Thyroid gland (tissue), 4 donors: Measurements from ENCODE around the gene HAO2.

Experiments used
- POLR2A ChIP-seq, 2 donors: fragments of 450-650 bp; IDR thresholded peaks; one replicate each; pipeline ENCODE4 v1.6.1; 2017; ENCODE audit warnings: antibody characterized with exemption in 2 of 2, mild to moderate bottlenecking in 2 of 2, moderate library complexity in 1 of 2
- TF ChIP-seq, protein P1 (sequence below), 6 experiments: fragments of 200-600 bp in 3 of 6; fragments of 450-650 bp in 3 of 6; sonication (generic) in 3 of 6; IDR thresholded peaks; one replicate each; pipeline ENCODE4 v1.5.1; 2016 to 2019; ENCODE audit warnings: antibody characterized with exemption in 6 of 6, mild to moderate bottlenecking in 2 of 6, inconsistent platforms in 1 of 6, moderate library complexity in 1 of 6

GRCh38 chr1:119440721-119441307 is 72.2 kb downstream of the HAO2 start:
- no peak for TF ChIP-seq POLR2A (IDR thresholded peaks at IDR 0.05)
- TF ChIP-seq, protein P1, sequence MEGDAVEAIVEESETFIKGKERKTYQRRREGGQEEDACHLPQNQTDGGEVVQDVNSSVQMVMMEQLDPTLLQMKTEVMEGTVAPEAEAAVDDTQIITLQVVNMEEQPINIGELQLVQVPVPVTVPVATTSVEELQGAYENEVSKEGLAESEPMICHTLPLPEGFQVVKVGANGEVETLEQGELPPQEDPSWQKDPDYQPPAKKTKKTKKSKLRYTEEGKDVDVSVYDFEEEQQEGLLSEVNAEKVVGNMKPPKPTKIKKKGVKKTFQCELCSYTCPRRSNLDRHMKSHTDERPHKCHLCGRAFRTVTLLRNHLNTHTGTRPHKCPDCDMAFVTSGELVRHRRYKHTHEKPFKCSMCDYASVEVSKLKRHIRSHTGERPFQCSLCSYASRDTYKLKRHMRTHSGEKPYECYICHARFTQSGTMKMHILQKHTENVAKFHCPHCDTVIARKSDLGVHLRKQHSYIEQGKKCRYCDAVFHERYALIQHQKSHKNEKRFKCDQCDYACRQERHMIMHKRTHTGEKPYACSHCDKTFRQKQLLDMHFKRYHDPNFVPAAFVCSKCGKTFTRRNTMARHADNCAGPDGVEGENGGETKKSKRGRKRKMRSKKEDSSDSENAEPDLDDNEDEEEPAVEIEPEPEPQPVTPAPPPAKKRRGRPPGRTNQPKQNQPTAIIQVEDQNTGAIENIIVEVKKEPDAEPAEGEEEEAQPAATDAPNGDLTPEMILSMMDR (IDR thresholded peaks at IDR 0.05), result no peak
